Body of pancreas (tissue), 4 donors: Measurements from ENCODE around the gene GPSM3. TPM values are rescaled to one million over a fixed set of nuclear protein-coding genes. Genes with fewer than 3 reads are reported as not detected.

Experiments used
- ATAC-seq: fragments of 150-250 bp; one replicate; pipeline ENCODE4 v1.9.1; 2016
- DNase-seq, 4 donors: peaks; one replicate each; pipeline ENCODE4 v3.0.0-alpha.2; 2019
- H3K27ac ChIP-seq, 4 donors: fragments of 200-600 bp; sonication (generic); 1 replicate in 3 of 4; 2 replicates in 1 of 4; pipeline versions ENCODE4 v1.5.1 to v1.6.1; 2016 to 2019; ENCODE audit warnings: mild to moderate bottlenecking in 1 of 4, mixed read lengths in 1 of 4, moderate library complexity in 1 of 4
- H3K27me3 ChIP-seq, 2 donors: fragments of 200-600 bp; sonication (generic); one replicate each; pipeline ENCODE4 v1.6.0; 2016; ENCODE audit warnings: mild to moderate bottlenecking in 1 of 2
- H3K36me3 ChIP-seq, 2 donors: fragments of 200-600 bp; sonication (generic); replicated peaks in 1 of 2; 2 replicates each; pipeline ENCODE4 v1.5.1; 2016; ENCODE audit warnings: low read depth in 2 of 2; ENCODE audit not compliant: insufficient read depth in 1 of 2
- H3K4me1 ChIP-seq: fragments of 200-600 bp; sonication (generic); one replicate; pipeline ENCODE4 v1.6.0; 2016
- H3K4me3 ChIP-seq, 2 donors: fragments of 200-600 bp; sonication (generic); 1 replicate in 1 of 2; 2 replicates in 1 of 2; pipeline ENCODE4 v1.5.1; 2016 to 2019
- H3K9me3 ChIP-seq, 3 donors: fragments of 200-600 bp; sonication (generic); 1 replicate in 2 of 3; 2 replicates in 1 of 3; pipeline ENCODE4 v1.5.1; 2016
- POLR2A ChIP-seq, 3 donors: fragments of 450-650 bp; IDR thresholded peaks; one replicate each; pipeline ENCODE4 v1.6.1; 2016; ENCODE audit warnings: antibody characterized with exemption in 3 of 3, mild to moderate bottlenecking in 2 of 3
- WGBS, 2 donors: methylation state at CpG; one replicate each; pipeline ENCODE4 v1.1.5; 2017; 5-methylcytosine and 5-hydroxymethylcytosine counted together
- intact Hi-C: fragments of 100-400 bp; cut with DNase I; formaldehyde crosslinking; loops from one replicate; pipeline ENCODE4 v1.15.1; 2023
- total RNA-seq, 2 donors: library from RNA; depleted of rRNA; stranded (reverse); fragments of >200 nt; gene quantifications; one replicate each; pipeline ENCODE4 v1.1.0, GENCODE V29; 2016
- TF ChIP-seq, protein P1 (sequence below), 7 experiments: fragments of 450-650 bp in 4 of 7; fragments of 200-600 bp in 3 of 7; sonication (generic) in 3 of 7; IDR thresholded peaks; one replicate each; pipeline ENCODE4 v1.5.1; 2016 to 2019; ENCODE audit warnings: antibody characterized with exemption in 7 of 7

The GPSM3 gene
- total RNA-seq, 2 donors from 2014 or later = 1.3 to 6.0 TPM

GRCh38 chr6:32164295-32164694 is 28.1 kb downstream of the GPSM3 start, which contains the start of gene EGFL8:
Gene EGFL8 (plus strand): TSS chr6:32164595. CDS start chr6:32166166, 1,571 bp downstream.
- Histone ChIP-seq H3K27me3 (no peaks in the 10 kb centered on the region), H3K27ac (peak within 1 kb of the TSS in 2 of 4 donors; percentile 9 to 18), H3K4me3 (no peak within 1 kb of the TSS), H3K36me3 (peaks cover 0 to 1% of the 10 kb centered on the region in 2 donors), H3K4me1 (no peaks in the 10 kb centered on the region), H3K9me3 (no peaks in the 10 kb centered on the region)
- TF ChIP-seq, protein P1, sequence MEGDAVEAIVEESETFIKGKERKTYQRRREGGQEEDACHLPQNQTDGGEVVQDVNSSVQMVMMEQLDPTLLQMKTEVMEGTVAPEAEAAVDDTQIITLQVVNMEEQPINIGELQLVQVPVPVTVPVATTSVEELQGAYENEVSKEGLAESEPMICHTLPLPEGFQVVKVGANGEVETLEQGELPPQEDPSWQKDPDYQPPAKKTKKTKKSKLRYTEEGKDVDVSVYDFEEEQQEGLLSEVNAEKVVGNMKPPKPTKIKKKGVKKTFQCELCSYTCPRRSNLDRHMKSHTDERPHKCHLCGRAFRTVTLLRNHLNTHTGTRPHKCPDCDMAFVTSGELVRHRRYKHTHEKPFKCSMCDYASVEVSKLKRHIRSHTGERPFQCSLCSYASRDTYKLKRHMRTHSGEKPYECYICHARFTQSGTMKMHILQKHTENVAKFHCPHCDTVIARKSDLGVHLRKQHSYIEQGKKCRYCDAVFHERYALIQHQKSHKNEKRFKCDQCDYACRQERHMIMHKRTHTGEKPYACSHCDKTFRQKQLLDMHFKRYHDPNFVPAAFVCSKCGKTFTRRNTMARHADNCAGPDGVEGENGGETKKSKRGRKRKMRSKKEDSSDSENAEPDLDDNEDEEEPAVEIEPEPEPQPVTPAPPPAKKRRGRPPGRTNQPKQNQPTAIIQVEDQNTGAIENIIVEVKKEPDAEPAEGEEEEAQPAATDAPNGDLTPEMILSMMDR (IDR thresholded peaks at IDR 0.05) = no peak
- no peak for TF ChIP-seq POLR2A (IDR thresholded peaks at IDR 0.05)
- ATAC-seq = no peak
- intact Hi-C loops = no loop called here
- no peak for DNase-seq

DNA sequence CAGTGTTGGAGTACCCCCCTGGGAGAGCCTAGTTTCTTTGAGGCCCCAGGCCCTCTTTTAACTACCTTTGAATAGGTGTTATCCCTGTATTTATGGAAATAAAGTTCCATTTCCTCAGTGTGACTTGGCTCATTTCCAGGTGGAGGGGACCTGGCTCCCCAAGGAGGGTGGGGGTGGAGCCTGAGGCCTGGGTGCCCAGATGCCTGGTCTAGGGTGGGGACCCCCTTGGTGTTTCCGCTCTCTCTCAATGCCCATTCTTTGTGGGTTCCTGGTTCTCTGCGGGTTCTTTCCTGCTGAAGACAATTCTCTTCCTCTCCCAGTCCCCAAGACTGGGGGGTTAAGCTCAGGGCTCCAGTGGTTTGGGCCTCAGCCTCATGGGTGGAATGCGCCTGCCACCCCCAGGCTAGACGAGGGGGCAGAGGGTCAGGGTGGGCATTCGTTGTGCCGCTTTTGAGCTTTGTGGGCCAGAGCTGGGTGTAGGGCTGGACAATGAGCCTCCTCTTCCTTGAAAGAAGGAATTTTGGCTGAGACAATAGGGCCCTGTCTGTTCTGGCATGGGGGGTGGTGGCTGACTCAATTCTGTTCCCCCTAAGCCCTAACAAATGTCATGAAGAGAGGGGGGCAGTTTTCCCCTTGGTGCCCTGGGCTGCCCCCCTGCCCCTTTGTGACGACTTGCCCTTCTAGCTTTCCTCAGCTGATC is 28.7 kb downstream of the GPSM3 start:
- intact Hi-C loops = no loop called here
- no peaks in the 10 kb centered on the region for H3K27me3 ChIP-seq
- H3K9me3 ChIP-seq = no peaks in the 10 kb centered on the region
- DNase-seq (no peak), ATAC-seq (peak; percentile 16)
- TF ChIP-seq, protein P1 (IDR thresholded peaks at IDR 0.05) = no peak
- TF ChIP-seq POLR2A (IDR thresholded peaks at IDR 0.05) = no peak
- no peaks in the 10 kb centered on the region for H3K4me1 ChIP-seq
- WGBS, 2 donors = 85 to 86% methylated on average over 6 to 7 of the region's 7 CpGs
- no peak overlapping the region for H3K4me3 ChIP-seq
- peak overlapping the region in 2 of 4 donors; percentile 9 to 18 for H3K27ac ChIP-seq
- peaks cover 0 to 1% of the 10 kb centered on the region in 2 donors for H3K36me3 ChIP-seq

DNA sequence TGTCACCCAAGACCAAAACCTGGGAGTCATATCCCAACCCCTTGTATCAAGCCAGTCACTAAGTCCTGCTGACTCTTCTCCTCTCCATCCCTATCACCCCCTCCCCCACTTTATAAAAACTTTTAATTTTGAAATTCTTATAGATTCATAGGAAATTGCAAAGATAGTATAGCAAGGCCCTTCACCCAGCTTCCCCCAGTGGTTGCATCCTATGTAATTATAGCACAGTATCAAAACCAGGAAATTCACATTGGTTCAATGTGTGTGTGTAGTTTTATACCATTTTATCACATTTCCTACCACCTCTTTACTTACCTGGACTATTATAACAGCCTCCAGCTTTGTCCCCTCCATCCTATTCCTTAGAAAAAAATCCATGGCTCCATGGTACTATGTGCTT is 34.4 kb downstream of the GPSM3 start:
- Histone ChIP-seq H3K27me3 (no peaks in the 10 kb centered on the region), H3K36me3 (no peaks in the 10 kb centered on the region), H3K9me3 (no peaks in the 10 kb centered on the region), H3K27ac (no peak overlapping the region), H3K4me3 (no peak overlapping the region), H3K4me1 (peaks cover 23% of the 10 kb centered on the region)
- ATAC-seq = no peak
- no peak for DNase-seq
- no peak for TF ChIP-seq POLR2A (IDR thresholded peaks at IDR 0.05)
- TF ChIP-seq, protein P1 (IDR thresholded peaks at IDR 0.05) = no peak
- intact Hi-C loops = loop anchor here (5.0 kb wide), 1 partner anchor 41 kb away; no protein-coding TSS in a partner anchor

- Histone ChIP-seq H3K9me3 (no peaks in the 10 kb centered on the region), H3K4me1 (peaks cover 25% of the 10 kb centered on the region), H3K27me3 (no peaks in the 10 kb centered on the region), H3K27ac (no peak overlapping the region), H3K36me3 (no peaks in the 10 kb centered on the region), H3K4me3 (no peak overlapping the region)
- intact Hi-C loops = loop anchor here (5.0 kb wide), 1 partner anchor 40 kb away; no protein-coding TSS in a partner anchor
- TF ChIP-seq, protein P1 (IDR thresholded peaks at IDR 0.05) = no peak
- ATAC-seq (no peak), DNase-seq (no peak)
- 87 to 89% methylated on average over 9 of the region's 9 CpGs for WGBS, 2 donors
These were observed 35.6 kb downstream of the GPSM3 start for GRCh38 chr6:32156891-32157290.
